NCI-H1417 treated with DMSO at 0.1 percent for 48 hours (cell line): ENCODE data around the gene EEFSEC.

Experiments used
- DNase-seq: peaks from one replicate; lab custom pipeline; 2025; lab: John Stamatoyannopoulos, UW

EEFSEC gene

DNA sequence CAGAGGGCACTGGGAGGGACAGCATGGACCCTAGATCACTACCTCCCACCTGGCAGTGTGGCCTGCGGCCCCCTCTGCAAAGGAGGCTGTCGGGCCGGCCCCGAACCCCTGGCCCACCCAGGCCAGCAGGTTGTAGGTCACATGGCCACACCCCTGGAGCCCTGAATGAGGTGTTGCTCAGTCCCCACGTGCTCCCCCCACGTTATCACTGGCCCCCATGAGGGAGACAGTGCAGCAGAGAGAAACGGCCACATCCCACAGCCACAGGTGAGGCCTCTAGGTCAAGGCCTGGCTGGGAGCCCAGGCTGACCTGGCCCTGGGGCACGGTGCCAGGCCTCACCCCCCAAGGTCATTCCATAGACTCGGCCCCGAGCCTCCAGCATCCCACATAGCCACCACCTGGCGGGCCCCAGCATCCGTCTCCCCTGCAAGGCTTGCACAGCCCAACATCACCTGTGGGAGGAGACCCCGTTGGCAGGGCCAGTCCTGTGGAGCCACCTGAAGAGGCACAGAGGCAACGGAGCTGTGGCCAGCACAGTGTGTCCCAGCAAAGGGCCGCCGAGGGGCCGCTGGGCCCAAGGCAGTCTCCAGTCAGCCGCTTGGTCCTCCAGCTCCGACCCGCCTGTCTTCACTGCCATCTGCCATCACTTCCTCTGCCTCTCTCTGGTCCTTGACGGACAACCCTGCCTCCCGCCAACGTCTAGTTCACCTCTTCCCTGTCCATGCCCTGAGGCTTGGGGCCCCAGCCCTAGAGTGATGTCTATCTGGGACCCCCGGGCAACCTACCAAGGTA, 260.3 kb downstream of the EEFSEC start:
- no peak for DNase-seq

DNA sequence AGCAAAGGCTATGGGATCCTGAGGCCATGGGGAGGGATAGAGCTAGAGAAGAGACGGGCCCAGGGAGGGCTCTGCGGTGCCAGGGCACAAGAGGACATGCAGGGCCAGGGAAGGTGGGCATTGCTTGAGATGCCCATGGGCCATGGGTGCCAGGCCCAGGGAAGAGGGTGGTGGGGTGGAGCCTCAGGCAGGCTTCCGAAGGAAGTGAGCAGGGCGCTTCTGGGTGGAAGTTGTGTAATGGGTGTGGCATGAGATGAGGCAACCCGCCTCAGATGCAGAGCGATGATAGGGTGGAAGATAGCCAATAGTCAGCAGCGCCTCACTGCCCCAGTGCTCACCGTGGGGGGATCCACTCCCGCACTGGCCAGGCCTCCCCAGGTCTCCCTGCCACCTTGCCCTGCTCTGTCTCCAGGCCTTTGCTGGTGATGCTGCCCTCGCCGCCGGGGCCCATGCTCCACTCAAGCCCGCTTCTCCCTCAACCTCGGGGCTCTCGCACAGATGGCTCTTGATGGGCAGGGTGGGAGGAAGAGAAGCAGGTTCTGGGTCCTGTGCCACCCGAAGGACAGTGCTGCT, 262.0 kb downstream of the EEFSEC start:
- no peak for DNase-seq

DNA sequence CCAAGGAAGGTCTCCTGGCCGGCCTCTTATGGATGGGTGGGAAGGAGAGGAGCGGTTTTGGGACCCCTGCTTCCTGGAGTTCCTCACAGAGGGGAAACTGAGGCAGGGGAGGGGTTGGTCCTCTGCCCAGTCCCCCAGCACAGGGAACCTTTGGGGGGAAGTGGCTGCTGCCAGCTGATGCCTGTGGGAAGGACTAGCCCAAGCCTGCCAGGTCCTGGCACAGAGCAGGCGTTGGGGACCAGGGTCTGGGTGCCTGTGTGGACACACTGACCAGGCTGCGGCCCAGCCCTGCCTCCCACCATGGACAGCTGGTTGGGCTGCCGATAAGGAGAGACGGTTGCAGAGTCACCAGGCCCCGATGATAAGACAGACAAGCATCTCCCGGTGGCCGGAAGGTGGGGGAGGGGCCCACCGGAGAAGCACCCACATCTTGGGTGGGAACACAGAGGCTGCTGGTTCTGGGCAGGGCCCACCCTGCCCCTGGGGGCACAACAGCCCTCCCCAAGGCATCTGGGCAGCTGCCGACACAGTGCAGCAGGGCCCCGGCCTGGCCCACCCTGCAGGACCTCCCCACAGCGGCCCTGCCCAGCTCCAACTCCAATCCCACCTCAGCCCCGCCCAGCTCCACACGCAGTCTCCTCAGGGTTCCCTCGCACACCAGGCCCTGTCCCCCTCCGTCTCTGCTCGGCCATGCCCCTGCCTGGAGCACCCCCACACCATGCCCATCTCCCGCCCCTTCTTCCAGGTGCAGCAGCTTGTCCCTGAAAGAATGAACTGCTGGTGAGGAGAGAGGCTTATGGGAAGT, 262.7 kb downstream of the EEFSEC start:
- DNase-seq: no peak

DNA sequence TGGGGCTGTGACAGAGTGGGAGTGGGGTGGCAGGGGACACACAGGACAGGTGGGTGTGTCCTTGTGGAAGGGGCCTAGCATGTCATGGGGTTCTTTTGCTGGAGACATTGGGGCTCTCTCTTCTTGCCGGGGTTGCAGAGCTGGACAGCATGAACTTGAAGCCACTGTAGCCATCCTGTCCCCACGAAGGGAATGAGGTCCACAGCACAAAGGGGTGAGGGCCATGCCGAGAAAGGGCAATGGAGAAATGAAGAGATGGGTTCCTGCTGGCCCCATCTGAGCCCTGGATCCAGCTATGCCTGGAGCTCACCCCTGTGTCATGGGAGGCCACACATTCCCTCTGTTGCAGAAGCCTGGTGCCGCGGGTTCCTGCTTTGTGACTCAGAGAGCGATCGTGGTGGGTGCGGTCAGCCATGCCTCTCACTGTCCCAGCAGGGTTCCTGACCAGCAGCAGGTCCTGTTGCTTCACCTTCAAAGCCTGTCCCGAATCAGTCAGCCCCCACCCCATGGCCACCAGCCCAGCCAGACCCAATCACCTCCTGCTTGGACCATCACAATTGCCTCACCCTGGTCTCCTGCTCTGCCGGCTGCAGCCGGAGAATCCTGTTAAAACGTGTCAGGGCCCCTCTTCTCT, 263.4 kb downstream of the EEFSEC start:
- DNase-seq: no peak

DNA sequence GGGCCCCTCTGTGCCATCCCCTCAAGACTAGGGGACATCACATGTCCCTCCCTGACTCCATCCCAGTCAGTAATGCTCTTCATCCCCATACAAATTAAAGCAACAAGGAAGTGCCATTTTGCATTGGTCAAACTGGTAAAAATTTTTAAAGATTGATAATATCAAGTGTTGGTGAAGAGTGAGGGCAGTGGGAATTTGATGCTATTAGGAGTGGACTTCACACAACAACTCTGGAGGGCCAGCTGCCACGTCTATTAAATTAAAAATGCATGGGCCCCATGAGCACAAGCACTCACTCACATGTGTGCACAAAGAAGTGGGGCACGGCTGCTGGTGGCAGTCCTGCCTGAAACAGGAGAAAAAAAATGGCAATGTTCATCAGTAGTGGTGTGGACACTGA, 265.6 kb downstream of the EEFSEC start:
- DNase-seq: no peak

DNA sequence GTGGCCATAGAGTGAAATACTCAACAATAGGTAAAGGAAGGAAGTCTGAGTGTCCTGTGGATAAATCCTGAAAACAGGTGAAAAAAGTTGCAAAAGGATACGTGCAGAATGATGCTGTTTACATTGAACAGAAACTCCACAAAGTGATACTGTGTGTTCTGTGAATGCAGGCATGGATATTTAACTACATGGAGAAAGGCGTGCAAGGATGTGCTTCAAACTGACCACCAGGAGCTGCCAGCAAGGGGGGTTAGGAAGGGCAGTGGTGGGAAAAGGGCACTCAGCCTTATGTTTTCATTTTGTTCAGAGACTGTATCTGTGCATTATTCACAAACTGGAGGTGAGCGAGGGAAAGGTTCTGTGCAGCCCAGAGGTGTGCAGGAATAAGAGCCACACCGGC, 266.0 kb downstream of the EEFSEC start:
- DNase-seq: no peak

DNA sequence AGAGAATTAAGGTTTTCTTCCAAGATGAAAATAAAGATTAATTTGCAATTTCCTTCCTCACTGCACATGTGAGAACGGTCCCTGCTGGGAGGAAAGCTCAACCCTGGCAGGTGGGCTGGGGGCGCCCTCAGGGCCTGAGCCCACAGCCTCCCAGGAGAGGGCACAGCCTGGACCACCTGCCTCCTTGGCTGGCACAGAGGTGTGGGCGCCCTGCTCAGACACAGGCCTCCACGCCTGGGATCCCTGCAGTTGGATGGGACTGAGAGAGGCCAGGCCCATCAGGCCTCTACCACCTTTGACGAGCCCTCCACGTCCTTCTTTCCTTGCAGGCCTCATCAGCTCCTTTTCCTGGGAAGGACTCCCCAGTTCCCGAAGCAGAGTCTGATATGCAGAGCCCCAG, 267.0 kb downstream of the EEFSEC start:
- DNase-seq: no peak

DNA sequence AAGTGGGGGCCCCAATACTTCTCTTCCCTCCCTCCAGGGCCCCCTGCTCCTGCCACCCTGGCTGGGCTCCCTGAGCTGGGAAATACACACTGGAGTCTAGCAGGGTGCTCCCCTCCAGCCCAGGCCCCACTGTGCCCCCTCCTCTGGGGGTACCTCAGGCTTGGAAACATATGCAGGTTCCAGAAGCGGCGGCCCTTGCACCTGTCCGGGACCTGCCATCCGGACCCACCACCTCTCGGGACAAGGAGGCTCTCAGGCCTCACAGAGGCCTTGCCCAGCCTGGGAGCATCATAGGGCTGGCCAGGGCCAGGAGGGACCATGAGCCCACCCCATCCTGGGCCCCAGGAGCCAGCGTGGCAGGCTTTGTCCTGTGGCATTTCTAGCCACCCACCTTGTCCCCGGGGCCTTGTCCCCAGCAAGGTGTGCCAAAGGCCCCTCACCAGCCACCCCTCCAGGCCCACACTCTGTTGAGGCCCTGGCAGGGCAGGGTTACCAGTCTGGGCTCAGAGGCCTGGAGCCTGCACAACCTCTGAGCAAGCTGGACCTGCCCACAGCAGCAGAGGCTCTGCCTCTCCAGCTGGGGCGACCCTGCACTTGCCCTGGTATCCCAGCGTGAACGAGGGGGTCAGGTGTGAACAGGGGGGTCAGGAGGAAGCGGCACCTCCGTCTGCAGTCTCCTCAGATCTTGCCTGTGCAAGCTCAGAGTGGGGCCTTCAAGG, 267.6 kb downstream of the EEFSEC start:
- DNase-seq: no peak

DNA sequence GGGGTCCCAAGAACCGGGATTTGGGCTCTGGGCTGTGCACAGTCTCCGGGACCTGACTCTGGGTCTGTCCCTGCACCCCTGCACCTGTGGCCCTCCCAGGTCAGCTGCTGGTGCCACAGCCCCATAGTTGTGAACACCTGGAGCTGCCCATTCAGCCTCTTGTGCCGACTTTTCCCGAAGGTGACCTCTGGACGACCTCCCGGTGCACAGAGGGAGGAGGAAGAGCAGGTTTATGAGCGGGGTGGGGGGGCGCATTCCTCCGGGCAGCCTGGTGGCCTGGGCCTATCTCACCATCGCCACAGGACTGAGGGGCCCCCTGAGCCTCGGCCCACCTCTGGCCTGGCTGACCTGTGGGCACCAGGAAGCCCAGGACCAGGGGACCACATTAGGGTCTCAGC, 268.2 kb downstream of the EEFSEC start:
- DNase-seq: no peak

DNA sequence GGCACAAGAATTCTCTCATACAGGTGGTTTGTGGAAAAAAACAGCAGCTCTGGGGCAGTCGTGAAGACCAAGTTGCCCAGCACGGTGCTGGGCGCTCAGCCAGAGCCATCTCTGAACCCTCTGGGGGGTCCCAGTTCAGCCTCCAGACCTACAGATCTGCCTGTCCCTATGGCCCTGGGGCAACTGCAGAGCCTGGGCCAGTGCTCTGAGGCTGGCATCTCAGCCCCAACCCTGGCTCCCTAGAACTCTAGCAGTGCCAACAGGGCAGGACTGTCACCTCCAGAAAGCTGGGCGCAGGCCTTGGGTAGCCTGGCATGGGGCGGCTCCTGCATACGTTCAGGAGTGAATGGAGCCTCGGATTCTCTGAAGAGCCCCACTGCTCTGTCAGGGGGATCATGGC, 268.7 kb downstream of the EEFSEC start:
- DNase-seq: no peak

DNA sequence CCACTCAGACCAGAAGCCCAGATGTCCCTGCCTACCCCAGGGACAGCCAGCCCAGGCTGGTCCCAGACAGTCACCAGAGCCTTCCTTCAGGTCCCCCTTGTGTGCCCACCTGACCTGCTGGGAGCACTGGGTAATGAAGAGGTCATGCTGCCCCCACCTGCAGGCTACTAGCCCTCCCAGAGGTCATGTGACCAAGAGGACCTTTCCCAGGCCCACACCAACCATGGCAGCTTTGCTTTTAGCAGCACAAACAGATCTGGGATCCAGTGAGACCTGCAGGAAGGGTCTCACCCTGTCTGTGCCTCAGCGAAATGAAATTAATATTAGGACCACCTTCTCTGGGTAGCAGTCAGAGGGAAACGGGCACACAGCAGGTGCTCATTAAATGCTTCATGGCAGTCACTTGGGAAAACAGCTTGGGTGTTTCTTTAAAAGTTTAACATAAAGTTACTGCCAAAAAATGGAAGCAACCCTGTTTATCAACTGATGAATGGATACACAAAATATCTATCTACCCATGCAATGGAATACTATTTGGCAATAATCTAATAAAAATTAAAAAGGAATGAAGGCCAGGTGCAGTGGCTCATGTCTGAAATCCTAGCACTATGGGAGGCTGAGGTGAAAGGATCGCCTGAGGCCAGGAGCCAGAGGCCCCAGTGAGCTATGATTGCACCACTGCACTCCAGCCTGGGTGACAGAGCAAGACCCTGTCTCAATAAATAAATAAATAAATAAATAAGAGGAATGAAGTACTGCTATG, 269.7 kb downstream of the EEFSEC start:
- DNase-seq: no peak

DNA sequence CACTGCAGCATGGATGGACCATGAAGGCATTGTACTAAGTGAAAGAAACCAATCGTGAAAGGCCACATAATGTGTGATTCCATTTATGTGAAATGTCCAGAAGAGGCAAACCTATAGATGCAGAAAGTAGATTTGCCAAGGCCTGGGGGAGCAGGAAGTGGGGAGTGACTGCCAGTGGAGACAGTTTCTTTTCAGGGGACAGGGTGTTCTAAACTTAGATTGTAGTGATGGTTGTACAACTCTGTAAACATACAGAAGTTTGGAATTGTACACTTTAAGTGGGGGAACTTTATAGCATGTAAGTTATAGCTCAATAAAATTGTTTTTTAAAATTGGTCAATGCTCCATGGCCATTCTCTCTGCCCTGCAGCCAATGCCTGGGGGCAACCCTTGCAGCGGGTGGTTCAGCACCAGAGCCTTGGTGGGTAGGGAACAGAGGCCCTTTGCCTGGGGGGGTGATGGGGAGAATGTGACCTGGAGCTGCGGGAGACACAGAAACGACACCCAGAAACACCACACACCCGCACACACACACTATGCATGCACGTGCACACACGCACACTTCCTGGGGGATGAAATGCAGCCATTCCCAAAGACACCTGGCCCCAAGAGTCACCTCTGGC, 270.4 kb downstream of the EEFSEC start:
- no peak for DNase-seq

DNA sequence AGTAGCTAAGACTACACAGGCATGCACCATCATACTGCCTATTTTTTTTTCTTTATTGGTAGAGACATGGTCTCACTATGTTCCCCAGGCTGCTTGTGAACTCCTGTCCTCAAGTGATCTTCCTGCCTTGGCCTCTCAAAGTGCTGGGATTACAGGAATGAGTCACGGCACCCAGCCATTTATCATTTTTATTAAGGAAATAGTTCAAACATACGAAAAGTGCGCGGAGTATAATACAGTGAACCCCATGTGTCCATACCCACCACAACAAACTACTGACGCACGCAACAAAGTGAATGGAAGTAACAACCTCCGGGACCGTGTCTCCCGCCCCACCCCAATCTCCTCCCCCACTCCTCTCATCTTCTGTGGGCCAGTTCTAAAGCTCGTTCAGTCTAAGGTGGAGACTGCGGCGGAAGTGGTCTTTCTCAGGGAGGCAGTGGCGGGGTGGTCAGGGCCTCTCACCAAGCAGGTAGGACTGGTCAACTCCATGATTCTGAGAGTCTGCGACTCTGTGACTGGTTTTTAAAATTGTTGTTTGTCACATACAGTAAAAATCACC, 271.3 kb downstream of the EEFSEC start:
- DNase-seq: no peak

DNA sequence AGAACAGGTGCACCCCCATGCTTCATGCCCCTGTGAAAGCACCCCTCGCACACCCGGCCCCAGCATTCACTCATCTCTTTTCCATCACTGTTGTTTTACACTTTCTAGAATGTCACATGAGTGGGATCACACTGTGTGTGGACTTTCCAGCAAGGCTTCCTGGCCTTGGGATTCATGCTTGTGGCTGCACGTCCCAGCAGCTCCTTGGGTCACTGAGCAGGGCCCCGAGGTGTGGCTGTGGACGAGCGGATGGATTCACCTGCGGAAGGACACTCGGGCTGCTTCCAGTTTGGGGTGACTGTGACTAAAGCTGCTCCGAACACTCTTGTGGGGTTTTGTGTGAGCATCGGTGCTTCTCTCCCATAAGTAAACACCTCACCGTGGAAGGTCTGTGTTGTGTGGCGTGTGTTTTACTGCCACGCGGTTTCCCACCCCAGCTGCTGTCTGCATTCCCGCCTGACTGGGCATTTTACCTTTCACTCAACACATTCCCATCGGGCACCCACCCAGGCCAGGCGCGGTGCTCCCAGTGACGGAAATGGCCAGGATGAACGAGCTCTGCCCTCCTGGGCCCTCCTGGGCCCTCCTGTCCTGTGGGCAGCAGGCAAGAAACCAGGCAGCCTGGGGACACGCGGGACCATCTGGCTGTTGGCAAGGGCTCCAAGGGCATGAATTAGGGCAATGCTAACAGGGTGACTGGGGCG, 272.0 kb downstream of the EEFSEC start:
- no peak for DNase-seq

DNA sequence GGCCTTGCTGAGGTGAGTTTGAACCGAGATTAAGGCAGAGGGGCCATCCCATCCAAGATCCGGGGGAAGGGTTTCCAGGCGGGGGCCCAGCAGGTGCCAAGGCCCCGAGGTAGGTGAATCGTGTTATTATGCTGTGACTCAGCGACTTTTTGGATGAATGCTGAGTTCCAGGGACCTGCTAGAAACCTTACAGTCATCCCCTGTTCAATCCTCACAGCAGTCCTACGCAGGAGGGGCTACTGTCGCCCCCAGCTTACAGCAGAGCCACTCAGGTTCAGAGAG, 272.5 kb downstream of the EEFSEC start:
- DNase-seq: no peak

DNA sequence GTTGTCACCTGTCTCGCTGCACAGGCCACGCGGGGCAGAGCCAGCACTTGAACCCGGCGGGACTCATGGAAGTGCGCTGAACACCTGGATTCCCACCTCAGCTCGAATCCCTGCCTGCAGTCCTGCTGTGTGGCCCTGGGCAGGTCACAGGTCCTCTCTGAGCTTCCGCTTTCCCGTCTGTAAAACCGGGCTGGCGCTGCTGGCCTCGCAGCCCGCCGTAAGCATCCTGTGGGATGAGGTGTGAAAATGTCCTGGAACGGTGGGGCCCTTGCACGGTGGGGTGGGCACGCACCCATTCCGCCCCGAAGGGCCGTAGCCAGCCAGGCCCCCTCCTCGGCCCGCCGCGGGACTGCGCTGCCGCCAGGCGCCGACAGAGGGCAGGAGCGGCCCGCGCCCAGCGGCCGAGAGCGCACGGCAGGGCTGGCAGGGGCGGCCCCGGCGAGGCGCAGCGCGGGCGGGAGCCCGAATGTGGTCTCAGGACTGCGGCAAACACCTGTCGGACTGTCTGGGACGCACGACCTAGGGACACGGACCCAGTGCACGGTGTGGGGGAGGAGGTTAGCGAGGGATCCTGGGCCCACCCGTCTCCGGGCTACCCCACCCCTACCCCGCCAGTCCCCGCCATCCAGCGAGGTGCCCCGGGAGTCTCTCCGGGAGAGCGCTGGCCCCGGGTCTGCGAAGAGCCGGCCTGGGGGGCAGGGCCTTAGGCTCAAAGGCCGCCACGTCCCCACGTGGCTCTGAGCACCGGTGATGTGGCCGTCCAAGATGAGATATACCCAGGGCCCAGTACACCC, 273.0 kb downstream of the EEFSEC start:
- DNase-seq: no peak

DNA sequence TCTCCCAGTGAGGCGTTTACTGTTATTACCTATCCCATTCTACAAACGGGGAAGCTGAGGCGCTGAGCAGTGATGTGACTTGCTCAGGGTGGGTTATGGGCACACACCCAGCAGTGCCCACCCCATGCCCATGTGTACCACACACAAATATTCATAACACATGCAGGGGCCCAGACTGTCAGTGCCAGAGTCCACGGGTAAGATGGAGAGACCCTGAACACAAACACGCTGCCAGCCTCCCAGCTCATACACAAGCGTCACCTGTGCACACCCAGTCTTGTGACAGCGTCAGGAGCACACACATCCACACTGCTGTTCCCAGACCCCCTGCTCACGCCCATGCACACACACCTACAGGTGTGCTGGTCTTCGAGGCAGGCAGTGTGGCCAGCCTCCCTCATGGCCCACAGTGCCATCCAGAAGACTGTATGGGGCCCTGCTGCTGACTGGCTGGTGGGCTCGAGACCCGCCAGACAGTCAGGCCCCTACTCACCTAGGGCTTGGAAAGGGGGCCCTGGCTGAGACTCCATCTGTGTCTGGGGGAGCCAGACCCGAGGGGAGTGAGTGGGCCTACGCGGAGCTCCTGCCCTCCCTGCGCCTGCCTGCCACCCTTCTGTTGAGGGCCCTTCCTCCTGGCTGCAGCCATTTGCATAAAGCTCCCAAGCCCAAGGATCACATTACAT, 274.0 kb downstream of the EEFSEC start:
- no peak for DNase-seq
